Urinary bladder (tissue), 4 donors: ENCODE measurements around the gene SLC9A2. TPM values are rescaled to one million over a fixed set of nuclear protein-coding genes. Genes with fewer than 3 reads are reported as not detected.

Experiments used
- DNase-seq: peaks from one replicate; pipeline ENCODE4 v3.0.0-alpha.2; 2015; ENCODE audit errors: extremely low spot score
- H3K27ac ChIP-seq: one replicate; pipeline ENCODE4 v1.5.1; 2013; ENCODE audit warnings: low read depth, mild to moderate bottlenecking, moderate library complexity
- H3K36me3 ChIP-seq: one replicate; pipeline ENCODE4 v1.6.1; 2013; ENCODE audit warnings: mild to moderate bottlenecking, moderate library complexity; ENCODE audit not compliant: insufficient read depth
- H3K4me1 ChIP-seq: one replicate; pipeline ENCODE4 v1.6.1; 2013; ENCODE audit warnings: mild to moderate bottlenecking, moderate library complexity; ENCODE audit not compliant: insufficient read depth
- H3K4me3 ChIP-seq: one replicate; pipeline ENCODE4 v1.5.1; 2013; ENCODE audit warnings: low read depth, low read length
- WGBS: extraction: QIAGEN DNeasy Blood & Tissue Kit; methylation state at CpG from one replicate; pipeline ENCODE4 v1.1.7; 2013; 5-methylcytosine and 5-hydroxymethylcytosine counted together
- polyA plus RNA-seq: library from polyadenylated mRNA; stranded (reverse); fragments of 200-250 nt; gene quantifications from one replicate; pipeline ENCODE4 v1.2.3, GENCODE V29; 2013
- total RNA-seq: library from RNA; depleted of rRNA; stranded (reverse); fragments of >200 nt; gene quantifications from one replicate; pipeline ENCODE4 v1.2.3, GENCODE V29; 2014
- donor health status: healthy with polysubstance abuse.
- donor health status: healthy.

Gene SLC9A2
- total and polyA plus RNA-seq, 2 donors = 0.27 to 4.2 TPM

DNA sequence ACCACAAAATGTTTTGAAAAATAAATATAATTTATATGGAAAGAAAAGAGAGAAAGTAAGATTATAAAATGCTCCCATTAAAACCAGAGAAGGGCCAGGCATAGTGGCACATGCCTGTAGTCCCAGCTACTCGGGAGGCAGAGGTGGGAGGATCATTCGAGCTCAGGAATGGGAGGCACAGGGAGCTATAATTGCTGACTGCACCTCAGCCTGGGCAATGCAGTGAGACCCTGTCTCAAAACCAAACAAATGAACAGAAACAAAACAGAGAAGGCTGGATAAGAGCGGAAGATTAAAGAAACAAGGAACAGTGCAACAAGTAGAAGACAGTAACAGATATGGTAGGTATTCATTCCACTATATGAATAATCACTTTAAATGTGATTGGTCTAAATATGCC lies 123.9 kb downstream of the SLC9A2 start:
- no peak overlapping the region for H3K4me3 ChIP-seq
- no peak overlapping the region for H3K27ac ChIP-seq
- no peaks in the 10 kb centered on the region for H3K4me1 ChIP-seq
- DNase-seq = no peak
- WGBS = 91% methylated on average over 3 of the region's 3 CpGs
- no peaks in the 10 kb centered on the region for H3K36me3 ChIP-seq

DNA sequence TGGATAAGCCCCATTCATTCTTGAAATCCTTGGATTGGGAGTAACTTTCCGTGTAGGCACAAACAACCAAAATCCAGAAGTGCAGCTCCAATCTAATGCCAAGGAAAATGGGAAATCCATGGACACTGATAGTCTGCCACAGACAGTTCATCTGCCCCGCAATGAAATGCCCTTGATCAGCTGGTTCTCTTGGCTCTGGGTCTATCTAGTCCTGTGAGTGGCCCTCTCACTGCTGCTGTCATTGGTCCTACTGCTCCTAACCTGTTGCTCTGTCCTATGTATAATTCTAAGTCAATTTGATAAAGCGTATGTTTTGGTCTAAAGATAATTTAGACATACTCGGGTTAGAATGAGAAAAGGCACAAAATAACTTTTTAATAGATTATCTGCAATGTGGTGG lies 128.8 kb downstream of the SLC9A2 start:
- Histone ChIP-seq H3K4me3 (no peak overlapping the region), H3K4me1 (no peaks in the 10 kb centered on the region), H3K36me3 (no peaks in the 10 kb centered on the region), H3K27ac (no peak overlapping the region)
- WGBS = 84% methylated on average over 4 of the region's 4 CpGs
- no peak for DNase-seq

DNA sequence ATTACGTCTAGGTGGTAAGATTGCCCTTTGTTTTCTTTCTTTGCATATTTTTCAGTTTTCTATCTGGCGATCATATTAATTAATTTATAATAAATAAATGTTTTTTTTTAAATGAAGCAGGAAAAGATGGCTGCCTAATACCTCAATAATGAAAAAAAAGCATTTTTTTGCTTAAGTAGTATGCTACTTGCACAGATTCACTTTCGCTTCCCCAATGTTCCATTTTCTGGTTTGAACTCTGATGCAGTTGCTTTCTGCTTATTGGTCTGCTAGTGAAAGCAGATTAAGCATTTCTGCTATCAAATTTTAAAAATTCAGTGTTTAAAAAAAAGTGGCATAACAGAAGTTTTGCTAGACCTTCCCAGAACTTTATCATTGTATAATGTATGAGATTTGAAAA lies 130.6 kb downstream of the SLC9A2 start:
- no peak for DNase-seq
- H3K27ac ChIP-seq = no peak overlapping the region
- no peaks in the 10 kb centered on the region for H3K4me1 ChIP-seq
- WGBS = 97% methylated on average over 3 of the region's 3 CpGs
- no peaks in the 10 kb centered on the region for H3K36me3 ChIP-seq
- H3K4me3 ChIP-seq = no peak overlapping the region

DNA sequence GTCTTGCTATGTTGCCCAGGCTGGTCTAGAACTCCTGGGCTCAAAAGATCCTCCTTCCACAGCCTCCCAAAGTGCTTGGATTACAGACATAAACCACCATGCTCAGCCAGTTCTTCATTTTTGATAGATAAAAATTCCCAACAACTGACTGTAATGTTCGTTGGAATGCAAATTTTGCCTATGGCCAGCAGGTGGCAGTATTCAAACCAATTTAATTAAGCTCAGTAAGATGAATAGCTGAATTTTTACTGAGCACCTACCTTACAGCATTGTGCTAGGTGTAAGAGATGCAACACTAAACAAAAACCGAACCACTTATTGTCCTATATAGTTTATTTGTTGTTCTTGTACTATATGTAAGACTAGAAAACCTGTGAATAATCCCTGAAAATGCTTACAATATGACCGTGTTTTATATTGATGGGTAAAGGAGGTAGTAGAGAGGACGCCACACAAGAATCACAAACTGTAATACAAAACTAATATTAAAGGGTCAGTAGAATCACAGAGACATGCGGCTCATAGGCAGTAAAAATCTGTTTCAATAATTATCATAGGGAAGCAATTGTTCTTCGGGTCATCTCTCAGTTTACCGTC lies 134.3 kb downstream of the SLC9A2 start:
- no peaks in the 10 kb centered on the region for H3K4me1 ChIP-seq
- no peak overlapping the region for H3K4me3 ChIP-seq
- no peak overlapping the region for H3K27ac ChIP-seq
- 72% methylated on average over 7 of the region's 7 CpGs for WGBS
- no peak for DNase-seq
- no peaks in the 10 kb centered on the region for H3K36me3 ChIP-seq

DNA sequence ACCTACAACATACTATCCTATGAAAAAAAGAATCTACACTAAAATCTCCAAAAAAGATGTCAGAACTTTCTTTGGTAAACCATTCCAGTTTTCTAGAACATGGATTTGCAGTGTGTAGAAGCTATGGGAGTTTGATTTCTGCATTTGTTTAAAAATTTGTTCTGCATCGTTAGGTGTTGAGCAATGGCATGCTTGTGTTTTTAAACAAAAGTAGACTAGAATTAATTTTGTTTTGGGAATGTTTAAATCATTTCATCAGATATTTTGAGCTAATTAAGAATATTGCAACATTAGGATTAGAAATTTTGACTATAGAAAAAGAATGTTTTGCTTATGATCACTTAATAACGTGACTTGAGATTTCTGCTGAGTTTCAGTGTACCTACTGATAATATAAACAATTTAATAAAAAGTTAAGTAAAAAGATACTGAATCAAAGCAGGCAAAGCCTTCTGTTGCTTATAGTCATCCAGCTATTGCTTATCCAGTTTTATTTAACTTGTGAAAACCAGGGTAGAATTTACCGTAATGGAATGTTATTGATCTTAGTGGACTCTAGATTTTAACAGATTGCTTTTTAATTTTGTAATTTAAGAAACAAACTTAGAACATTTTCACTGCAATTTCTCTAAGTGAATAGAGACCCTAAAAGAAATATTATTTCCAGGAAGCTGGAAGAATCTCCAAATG lies 135.2 kb downstream of the SLC9A2 start:
- no peaks in the 10 kb centered on the region for H3K36me3 ChIP-seq
- no peak for DNase-seq
- 69% methylated on average over 3 of the region's 3 CpGs for WGBS
- no peak overlapping the region for H3K4me3 ChIP-seq
- no peak overlapping the region for H3K27ac ChIP-seq
- H3K4me1 ChIP-seq = no peaks in the 10 kb centered on the region

DNA sequence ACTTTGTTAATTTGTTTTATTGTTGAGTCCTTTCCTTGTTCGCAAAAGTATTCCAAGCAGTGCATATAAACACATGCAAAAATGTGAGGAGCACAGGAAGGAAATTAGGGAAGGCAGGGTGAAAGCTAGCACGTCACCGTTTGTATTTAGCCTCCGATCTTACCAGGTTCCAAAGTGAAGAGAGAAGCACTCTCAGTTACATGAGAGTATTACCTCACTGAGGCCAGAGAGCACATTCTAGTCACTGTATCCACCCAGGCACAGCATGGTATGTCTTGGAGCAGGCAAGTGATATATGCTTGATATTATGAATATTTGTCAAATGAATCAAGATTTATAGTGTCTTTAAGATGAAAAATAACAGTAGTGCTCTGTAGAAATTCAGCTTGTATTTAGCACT lies 135.9 kb downstream of the SLC9A2 start:
- Histone ChIP-seq H3K4me3 (no peak overlapping the region), H3K36me3 (no peaks in the 10 kb centered on the region), H3K27ac (no peak overlapping the region), H3K4me1 (no peaks in the 10 kb centered on the region)
- DNase-seq = no peak
- 55% methylated on average over 4 of the region's 4 CpGs for WGBS

DNA sequence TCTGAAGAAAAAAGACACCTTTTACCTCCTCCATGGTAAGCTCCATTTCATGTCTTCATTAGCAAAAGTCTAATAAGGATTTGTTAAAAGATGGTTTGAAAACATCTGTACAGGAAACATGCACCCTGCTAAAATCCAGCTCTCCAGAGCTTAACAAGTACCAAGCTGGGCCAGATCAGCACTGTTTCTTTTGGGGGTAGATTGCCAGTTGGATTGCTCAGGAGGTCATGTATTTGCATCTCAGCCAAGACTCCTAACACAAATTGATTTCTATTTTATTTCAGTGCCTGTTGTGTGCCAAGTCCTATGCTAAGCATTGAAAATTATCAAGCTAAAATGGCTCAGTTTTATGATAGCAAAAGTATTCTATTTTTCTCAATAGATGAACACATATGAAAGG lies 139.1 kb downstream of the SLC9A2 start:
- no peak for DNase-seq
- H3K4me1 ChIP-seq = no peaks in the 10 kb centered on the region
- no peaks in the 10 kb centered on the region for H3K36me3 ChIP-seq
- no peak overlapping the region for H3K27ac ChIP-seq
- no peak overlapping the region for H3K4me3 ChIP-seq

Other genes starting within 250 kb of the SLC9A2 start
- gene IL18RAP, start 196.4 kb upstream of the SLC9A2 start, total RNA-seq = 0.79 TPM
- 0.41 TPM for gene IL18RAP, start 196.4 kb upstream of the SLC9A2 start, polyA plus RNA-seq
- 2.9 TPM for gene SLC9A4, start 146.3 kb upstream of the SLC9A2 start, total RNA-seq
- 0.22 TPM for gene SLC9A4, start 146.3 kb upstream of the SLC9A2 start, polyA plus RNA-seq
- 28.0 TPM for gene TMEM182, start 142.5 kb downstream of the SLC9A2 start, total RNA-seq
- gene TMEM182, start 142.5 kb downstream of the SLC9A2 start, polyA plus RNA-seq = 2.0 TPM